Measurements from ENCODE around the gene FAT3.

The FAT3 gene

GRCh38 chr11:92224407-92225124 is at the start of gene FAT3:
FAT3 (plus strand) TSS chr11:92224818; CDS start chr11:92352113, 127,295 bp downstream.
- DNase-seq = no peak

- no peak for DNase-seq
These were observed 45.5 kb upstream of the FAT3 start for GRCh38 chr11:92179017-92179670.

- no peak for DNase-seq
These were observed 44.4 kb upstream of the FAT3 start for GRCh38 chr11:92180226-92180625.

GRCh38 chr11:92180664-92181251 is 43.9 kb upstream of the FAT3 start:
- DNase-seq = no peak

- no peak for DNase-seq
These were observed 33.9 kb upstream of the FAT3 start for GRCh38 chr11:92190535-92191206.

GRCh38 chr11:92192141-92192540 is 32.5 kb upstream of the FAT3 start:
- DNase-seq = no peak

DNA sequence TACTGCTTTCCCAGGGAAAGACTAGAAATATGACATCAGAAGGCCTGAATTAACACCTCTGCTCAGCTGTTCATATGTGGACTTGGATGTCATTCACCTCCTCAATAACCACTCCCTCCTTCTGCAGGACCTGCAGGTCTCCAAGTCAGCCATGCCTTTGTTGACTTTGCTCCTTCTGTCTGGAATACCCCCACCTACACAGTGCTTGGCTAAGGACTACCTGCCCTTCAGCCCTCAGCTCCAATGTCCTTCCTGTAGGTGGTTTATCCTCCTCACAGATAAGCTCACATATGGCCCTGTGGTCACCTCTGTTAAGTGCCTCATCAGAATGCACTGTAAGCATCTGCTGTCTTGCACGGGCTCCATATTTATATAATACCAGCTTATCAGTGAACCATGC is 26.4 kb upstream of the FAT3 start:
- DNase-seq = no peak

DNA sequence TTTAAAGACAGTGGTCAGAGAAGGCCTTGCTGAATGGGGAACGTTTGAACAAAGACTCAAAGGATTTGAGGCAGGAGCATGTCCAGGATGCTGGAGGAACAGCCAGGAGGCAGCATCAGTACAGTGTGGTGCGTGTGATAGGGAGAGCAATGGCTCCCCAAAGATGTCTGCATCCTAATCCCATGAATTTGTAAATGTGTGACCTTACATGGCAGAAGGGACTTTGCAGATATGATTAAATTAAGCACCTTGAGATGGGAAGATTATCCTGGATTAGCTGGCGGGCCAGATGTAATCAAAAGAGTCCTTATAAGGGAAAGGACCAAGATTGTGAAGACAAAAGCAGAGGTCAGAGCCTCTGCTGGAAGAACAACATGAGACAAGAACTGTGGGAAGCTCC is 24.6 kb upstream of the FAT3 start:
- no peak for DNase-seq

DNA sequence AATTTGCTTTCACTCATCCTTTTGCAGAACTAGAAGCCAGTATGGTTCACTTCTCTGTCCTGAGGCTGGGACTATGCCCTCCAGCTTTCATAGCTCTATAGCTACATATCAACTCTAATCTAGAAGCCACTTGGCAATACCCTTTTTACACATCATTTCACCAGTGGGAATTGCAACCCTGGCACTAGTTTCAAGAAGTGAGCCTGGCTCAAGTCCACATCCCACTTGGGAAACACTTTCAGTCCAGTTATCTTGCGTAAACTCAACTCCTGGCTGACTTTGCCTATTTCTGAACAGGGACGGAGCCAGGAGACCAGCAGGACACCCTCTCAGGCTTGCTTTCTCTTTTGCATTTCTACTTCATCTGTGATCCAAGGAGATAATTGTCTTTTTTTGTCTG is 19.9 kb upstream of the FAT3 start:
- no peak for DNase-seq

GRCh38 chr11:92206441-92206840 is 18.2 kb upstream of the FAT3 start:
- no peak for DNase-seq

- no peak for DNase-seq
These were observed 12.9 kb upstream of the FAT3 start for GRCh38 chr11:92211576-92212167.

- no peak for DNase-seq
These were observed 12.1 kb upstream of the FAT3 start for GRCh38 chr11:92212530-92212929.

- no peak for DNase-seq
These were observed 7.8 kb upstream of the FAT3 start for GRCh38 chr11:92216789-92217188.

DNA sequence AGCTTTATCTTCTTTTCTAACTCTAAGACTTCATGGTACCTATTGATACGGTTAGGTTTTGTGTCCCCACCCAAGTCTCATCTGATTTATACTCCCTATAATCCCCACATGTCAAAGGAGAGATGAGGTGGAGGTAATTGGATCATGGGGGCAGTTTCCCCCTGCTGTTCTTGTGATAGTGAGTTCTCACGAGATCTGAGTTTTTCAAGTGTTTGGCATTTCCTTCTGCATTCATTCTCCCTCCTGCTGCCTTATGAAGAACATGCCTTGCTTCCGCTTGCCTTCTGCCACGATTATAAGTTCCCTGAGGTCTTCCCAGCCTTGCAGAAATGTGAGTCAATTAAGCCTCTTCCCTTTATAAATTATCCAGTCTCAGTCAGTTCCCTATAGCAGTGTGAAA is 5.1 kb upstream of the FAT3 start:
- DNase-seq = no peak

- no peak for DNase-seq
These were observed 1.9 kb upstream of the FAT3 start for GRCh38 chr11:92222701-92223100.

DNA sequence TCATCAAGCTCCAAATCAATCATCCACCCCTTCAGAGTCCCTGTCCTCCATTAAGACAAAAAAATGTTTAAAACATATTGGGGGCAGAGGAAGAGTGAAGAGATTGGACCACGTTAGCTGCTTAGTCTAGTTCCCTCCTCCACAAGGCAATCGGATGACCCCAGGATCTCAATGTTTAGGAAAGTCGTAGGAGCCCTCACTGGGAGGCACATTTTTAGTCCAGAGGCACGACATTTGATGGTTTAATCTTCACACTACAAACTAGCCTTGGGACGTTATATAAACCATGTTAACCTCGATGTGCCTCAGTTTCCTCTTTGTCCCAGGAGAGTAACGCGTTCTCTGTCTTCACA is 588 bp upstream of the FAT3 start:
- no peak for DNase-seq

GRCh38 chr11:92225125-92225567 is 528 bp downstream of the FAT3 start:
- DNase-seq = no peak

DNA sequence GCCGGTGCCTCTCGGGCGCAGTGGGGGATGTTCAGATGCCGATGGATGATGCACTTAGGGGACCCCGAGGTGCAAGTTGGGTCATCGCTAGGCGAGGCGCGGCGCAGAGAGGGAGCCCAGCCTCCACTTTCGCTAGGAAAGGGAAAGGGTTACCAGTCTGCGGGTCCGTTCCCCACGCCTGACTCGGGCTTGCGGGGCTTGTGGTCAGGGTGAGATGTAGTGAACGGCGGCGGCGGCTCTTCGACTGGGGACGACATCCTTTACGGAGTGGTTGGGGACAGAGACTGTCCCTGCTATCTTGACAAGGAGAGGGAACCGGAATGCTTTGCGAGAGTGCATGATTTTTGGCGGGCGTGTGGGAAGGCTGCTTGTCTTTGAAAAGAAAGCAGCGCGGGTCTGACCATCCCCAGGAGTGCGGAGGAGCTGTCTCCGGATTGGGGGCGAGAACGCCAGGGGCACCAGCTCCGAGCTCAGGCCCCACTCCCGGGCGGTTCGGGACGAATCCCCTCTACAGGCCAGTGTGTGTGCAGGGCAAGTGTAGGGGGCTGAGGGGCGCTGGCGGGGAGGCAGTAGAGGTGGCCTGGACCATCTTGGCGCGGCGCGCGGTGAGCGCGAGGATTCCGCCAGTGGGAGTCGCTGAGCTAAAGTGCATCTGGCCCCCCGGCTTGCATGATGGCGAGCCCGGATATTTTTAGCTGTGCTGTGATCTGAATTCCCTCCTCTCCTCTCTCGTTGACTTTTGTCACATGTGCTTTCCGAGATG is 1.1 kb downstream of the FAT3 start:
- no peak for DNase-seq

GRCh38 chr11:92226331-92227229 is 2.0 kb downstream of the FAT3 start:
- no peak for DNase-seq

- DNase-seq = no peak
These were observed 2.7 kb downstream of the FAT3 start for GRCh38 chr11:92227230-92227814.

All from inflammatory macrophage treated with lipopolysaccharide for 4 hours (primary cell).